H1 (cell line): ENCODE results near the gene MACROD2. TPM values are rescaled to one million over a fixed set of nuclear protein-coding genes. Genes with fewer than 3 reads are reported as not detected.
A peak's percentile ranks its signal among the peaks of the same experiment; 100 is the strongest.

Source experiments
- CTCF ChIA-PET: fragments of 300-600 bp; sonication (Branson Sonifier 250); formaldehyde crosslinking; loops from one replicate; lab custom pipeline; 2021; ENCODE audit not compliant: partially characterized antibody; lab: Charles Lee
- POLR2A ChIA-PET: fragments of 300-600 bp; sonication (Branson Sonifier 250); formaldehyde crosslinking; loops from one replicate; lab custom pipeline; 2021; ENCODE audit warnings: inconsistent platforms; ENCODE audit not compliant: partially characterized antibody; lab: Charles Lee
- DNase-seq, 2 experiments: peaks; one replicate each; pipeline versions ENCODE4 v3.0.0 to v3.0.0-alpha.2; 2010 to 2022; ENCODE audit warnings: low spot score in 2 of 2, low read depth in 1 of 2, mixed read lengths in 1 of 2
- FAIRE-seq: peaks from 2 replicates; lab custom pipeline; 2011; peaks lifted over from hg19 to GRCh38; lab: Jason Lieb, UNC
- H2AFZ ChIP-seq: 2 replicates; pipeline ENCODE4 v1.8.1; 2012; ENCODE audit warnings: low read length, inconsistent platforms
- H2AK5ac ChIP-seq: 2 replicates; pipeline ENCODE4 v1.6.1; 2013; ENCODE audit warnings: low read depth, low read length
- H2BK120ac ChIP-seq: replicated peaks from 2 replicates; pipeline ENCODE3; 2013; ENCODE audit warnings: low read depth, low read length, inconsistent platforms
- H2BK12ac ChIP-seq: 2 replicates; pipeline ENCODE4 v1.6.1; 2013; ENCODE audit warnings: low read depth, low read length
- H2BK15ac ChIP-seq: 2 replicates; pipeline ENCODE4 v1.6.1; 2013; ENCODE audit warnings: low read length
- H2BK20ac ChIP-seq: 2 replicates; pipeline ENCODE4 v1.6.1; 2013; ENCODE audit warnings: low read length
- H2BK5ac ChIP-seq: 2 replicates; pipeline ENCODE4 v1.6.1; 2013; ENCODE audit warnings: low read depth, low read length
- H3K14ac ChIP-seq: 2 replicates; pipeline ENCODE4 v1.6.1; 2013; ENCODE audit warnings: inconsistent platforms; ENCODE audit not compliant: insufficient read length
- H3K18ac ChIP-seq: 2 replicates; pipeline ENCODE4 v1.6.1; 2013; ENCODE audit warnings: low read length; ENCODE audit errors: extremely low read depth
- H3K23ac ChIP-seq: 2 replicates; pipeline ENCODE4 v1.6.1; 2013; ENCODE audit warnings: inconsistent platforms; ENCODE audit not compliant: insufficient read length
- H3K23me2 ChIP-seq: 2 replicates; pipeline ENCODE4 v1.6.1; 2013; ENCODE audit warnings: low read depth, low read length
- H3K27ac ChIP-seq: 2 replicates; pipeline ENCODE4 v1.6.1; 2011; ENCODE audit warnings: low read depth, low read length, inconsistent platforms
- H3K27me3 ChIP-seq, 4 experiments: replicated peaks in 1 of 4; 1 replicate in 1 of 4; 2 replicates in 3 of 4; pipeline versions ENCODE4 v1.6.1 to v1.8.1; 2011 to 2013; ENCODE audit warnings: low read length in 3 of 4, mild to moderate bottlenecking in 3 of 4, inconsistent platforms in 2 of 4, mixed read lengths in 2 of 4, moderate library complexity in 1 of 4; ENCODE audit not compliant: control insufficient read depth in 3 of 4, insufficient read depth in 3 of 4; ENCODE audit errors: extremely low read depth in 1 of 4
- H3K36me3 ChIP-seq, 4 experiments: 2 replicates each; pipeline versions ENCODE4 v1.6.1 to v1.8.1; 2011 to 2013; ENCODE audit warnings: mild to moderate bottlenecking in 4 of 4, low read length in 3 of 4, moderate library complexity in 2 of 4, control low read depth in 1 of 4, inconsistent platforms in 1 of 4; ENCODE audit not compliant: insufficient read depth in 4 of 4, control insufficient read depth in 2 of 4
- H3K4ac ChIP-seq: replicated peaks from 2 replicates; pipeline ENCODE3; 2013; ENCODE audit warnings: low read length, low read depth, mixed read lengths, inconsistent platforms; ENCODE audit not compliant: insufficient read length
- H3K4me1 ChIP-seq, 4 experiments: replicated peaks in 1 of 4; 1 replicate in 1 of 4; 2 replicates in 3 of 4; pipeline versions ENCODE4 v1.6.1 to v1.8.1; 2011 to 2013; ENCODE audit warnings: low read length in 3 of 4, inconsistent platforms in 2 of 4, mixed read lengths in 1 of 4; ENCODE audit not compliant: insufficient read depth in 4 of 4, control insufficient read depth in 3 of 4
- H3K4me2 ChIP-seq, 2 experiments: 2 replicates each; pipeline versions ENCODE4 v1.6.1 to v1.8.1; 2011 to 2013; ENCODE audit warnings: low read depth in 2 of 2, low read length in 2 of 2, control low read depth in 1 of 2, inconsistent platforms in 1 of 2, mild to moderate bottlenecking in 1 of 2; ENCODE audit not compliant: insufficient read depth in 1 of 2
- H3K4me3 ChIP-seq, 4 experiments: fragments of 200-600, 300-600 bp in 1 of 4; sonication (generic), shearing (Covaris generic), sonication (Bioruptor Twin) in 1 of 4; 2 replicates each; pipeline versions ENCODE4 v1.5.1 to v1.8.1; 2011 to 2016; ENCODE audit warnings: low read length in 4 of 4, low read depth in 3 of 4, control low read depth in 2 of 4, inconsistent platforms in 2 of 4, mild to moderate bottlenecking in 2 of 4, mixed read lengths in 1 of 4, moderate library complexity in 1 of 4; ENCODE audit not compliant: insufficient read depth in 2 of 4; ENCODE audit errors: extremely low read depth in 1 of 4
- H3K56ac ChIP-seq: replicated peaks from 2 replicates; pipeline ENCODE3; 2013; ENCODE audit warnings: low read depth, mild to moderate bottlenecking, mixed read lengths, low read length, inconsistent platforms; ENCODE audit not compliant: insufficient read length
- H3K79me1 ChIP-seq: 2 replicates; pipeline ENCODE4 v1.6.1; 2013; ENCODE audit warnings: low read depth, low read length, control low read depth
- H3K79me2 ChIP-seq, 2 experiments: 2 replicates each; pipeline versions ENCODE4 v1.6.1 to v1.8.1; 2012 to 2013; ENCODE audit warnings: low read length in 2 of 2, mild to moderate bottlenecking in 2 of 2, inconsistent platforms in 1 of 2; ENCODE audit not compliant: insufficient read depth in 2 of 2, control insufficient read depth in 1 of 2
- H3K9ac ChIP-seq, 4 experiments: replicated peaks in 1 of 4; 1 replicate in 1 of 4; 2 replicates in 3 of 4; pipeline versions ENCODE4 v1.6.1 to v1.8.1; 2011 to 2013; ENCODE audit warnings: low read depth in 3 of 4, low read length in 3 of 4, control low read depth in 2 of 4, mild to moderate bottlenecking in 2 of 4, moderate library complexity in 2 of 4, inconsistent platforms in 1 of 4; ENCODE audit errors: extremely low read depth in 1 of 4
- H3K9me3 ChIP-seq, 2 experiments: 2 replicates each; pipeline versions ENCODE4 v1.6.1 to v1.8.1; 2012 to 2013; ENCODE audit warnings: mild to moderate bottlenecking in 2 of 2, moderate library complexity in 2 of 2, control low read depth in 1 of 2, inconsistent platforms in 1 of 2, low read depth in 1 of 2, low read length in 1 of 2, mixed read lengths in 1 of 2; ENCODE audit not compliant: insufficient read depth in 2 of 2
- H4K20me1 ChIP-seq, 2 experiments: replicated peaks in 1 of 2; 2 replicates each; pipeline versions ENCODE3 to v1.8.1; 2011 to 2013; ENCODE audit warnings: inconsistent platforms in 2 of 2, low read length in 2 of 2, mild to moderate bottlenecking in 1 of 2; ENCODE audit not compliant: insufficient read depth in 2 of 2, control insufficient read depth in 1 of 2
- H4K5ac ChIP-seq: 2 replicates; pipeline ENCODE4 v1.6.1; 2013; ENCODE audit warnings: low read length, low read depth, mixed read lengths, inconsistent platforms; ENCODE audit not compliant: insufficient read length
- H4K8ac ChIP-seq: 2 replicates; pipeline ENCODE4 v1.8.0; 2013; ENCODE audit warnings: mild to moderate bottlenecking, moderate library complexity, low read length, inconsistent platforms; ENCODE audit not compliant: insufficient read depth; ENCODE audit errors: extremely low read depth
- H4K91ac ChIP-seq: replicated peaks from 2 replicates; pipeline ENCODE3; 2013; ENCODE audit warnings: low read length, mixed read lengths, inconsistent platforms; ENCODE audit not compliant: insufficient read length
- BRCA1 ChIP-seq: IDR thresholded peaks from 2 replicates; pipeline ENCODE4 v1.6.1; 2012; ENCODE audit warnings: low read depth, low read length, improper control_type of control experiment
- CBX8 ChIP-seq: fragments of 300-800, 300-1000 bp; sonication (generic); IDR thresholded peaks from 2 replicates; pipeline ENCODE4 v1.7.1; 2016; ENCODE audit warnings: low read depth, low read length, borderline replicate concordance
- JUND ChIP-seq: IDR thresholded peaks from 2 replicates; pipeline ENCODE4 v1.6.1; 2011; ENCODE audit warnings: mild to moderate bottlenecking, improper control_type of control experiment, low read length
- KDM1A ChIP-seq: fragments of 200-600, 300-600 bp; sonication (generic); IDR thresholded peaks from 2 replicates; pipeline ENCODE4 v1.7.1; 2016; ENCODE audit warnings: mild to moderate bottlenecking, low read length, borderline replicate concordance
- MAFK ChIP-seq: IDR thresholded peaks from 2 replicates; pipeline ENCODE4 v1.6.1; 2012; ENCODE audit warnings: low read depth, mild to moderate bottlenecking, improper control_type of control experiment, low read length
- POLR2A ChIP-seq, 2 experiments: IDR thresholded peaks; 1 replicate in 1 of 2; 2 replicates in 1 of 2; pipeline ENCODE4 v1.6.1; 2011; ENCODE audit warnings: low read depth in 2 of 2, low read length in 2 of 2, mild to moderate bottlenecking in 2 of 2; ENCODE audit errors: control extremely low read depth in 1 of 2
- RAD21 ChIP-seq, 2 experiments: IDR thresholded peaks in 1 of 2; conservative IDR thresholded peaks in 1 of 2; 2 replicates each; pipeline ENCODE4 v1.6.1; 2011; ENCODE audit warnings: low read depth in 2 of 2, low read length in 2 of 2, improper control_type of control experiment in 1 of 2, inconsistent platforms in 1 of 2, mild to moderate bottlenecking in 1 of 2, moderate library complexity in 1 of 2
- TAF1 ChIP-seq: IDR thresholded peaks from 2 replicates; pipeline ENCODE4 v1.6.1; 2011; ENCODE audit warnings: mild to moderate bottlenecking, low read depth, low read length
- TCF12 ChIP-seq: IDR thresholded peaks from 2 replicates; pipeline ENCODE4 v1.6.1; 2011; ENCODE audit warnings: low read depth, mild to moderate bottlenecking, low read length
- WGBS, 2 experiments: shearing (Covaris generic) in 1 of 2; methylation state at CpG; one replicate each; pipeline versions ENCODE4 v1.1.6 to v1.1.7; 2013 to 2015; ENCODE audit warnings: low lambda C conversion rate in 2 of 2, mixed read lengths in 2 of 2, inconsistent platforms in 1 of 2, low coverage in 1 of 2, missing lambda C conversion rate in 1 of 2; ENCODE audit not compliant: insufficient replicate concordance in 2 of 2, insufficient coverage in 1 of 2, insufficient read length in 1 of 2; ENCODE audit errors: extremely low coverage in 1 of 2, missing lambda C conversion rate in 1 of 2; 5-methylcytosine and 5-hydroxymethylcytosine counted together
- polyA plus RNA-seq, 7 experiments: library from polyadenylated mRNA; depleted of rRNA in 3 of 7; stranded (reverse) in 5 of 7; unstranded in 2 of 7; fragments of >200 nt in 5 of 7; fragments of 200-250 nt in 2 of 7; gene quantifications; 1 replicate in 5 of 7; 2 replicates in 1 of 7; 4 replicates in 1 of 7; pipeline versions ENCODE4 v1.2.1 to v1.2.3, GENCODE V29; 2011 to 2013; ENCODE audit warnings: missing spikeins in 2 of 7, mixed read lengths in 2 of 7
- total RNA-seq: library from RNA; stranded (reverse); fragmentation: NEBNext Ultra II Directional; extraction: Animal tissue kit (Norgen Biotek cat#: 25700); gene quantifications from 2 replicates; pipeline ENCODE4 v1.2.1, GENCODE V29; 2021
- TF ChIP-seq, protein P1 (sequence below): IDR thresholded peaks from 2 replicates; pipeline ENCODE4 v1.6.1; 2012; ENCODE audit warnings: inconsistent platforms
- TF ChIP-seq, protein P2 (sequence below), 3 experiments: IDR thresholded peaks; 1 replicate in 2 of 3; 2 replicates in 1 of 3; pipeline versions ENCODE4 v1.5.1 to v1.6.1; 2011; ENCODE audit warnings: low read length in 3 of 3, mild to moderate bottlenecking in 3 of 3, inconsistent platforms in 2 of 3, low read depth in 1 of 3, moderate library complexity in 1 of 3; ENCODE audit not compliant: insufficient read depth in 1 of 3; ENCODE audit errors: control extremely low read depth in 1 of 3

The MACROD2 gene
- total and polyA plus RNA-seq, 2 of the 8 experiments (the other 6 are each of a cell fraction or from before 2014, with no cell fraction given), result 0.70 to 3.9 TPM

DNA sequence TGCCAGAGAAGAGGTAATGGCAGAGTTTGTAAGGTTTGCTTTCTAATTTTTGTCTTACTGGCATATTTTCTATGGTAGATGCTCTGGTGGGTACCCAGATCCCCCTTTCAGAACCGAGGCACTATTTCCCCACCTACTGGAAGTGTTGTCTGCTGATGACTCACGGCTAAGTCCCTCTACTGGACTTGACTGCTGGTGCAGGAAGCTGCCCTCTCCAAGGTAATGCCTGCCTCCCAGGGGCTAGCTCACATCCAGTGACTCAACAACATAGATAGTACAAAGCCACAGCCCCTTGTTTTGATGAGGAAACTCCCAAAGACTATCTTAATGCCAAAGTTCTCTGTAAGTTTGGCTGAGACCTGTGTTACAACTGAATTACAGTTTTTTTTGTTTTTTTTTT is 627.5 kb downstream of the MACROD2 start:
- no peaks in the 10 kb centered on the region for H4K20me1 ChIP-seq
- no peaks in the 10 kb centered on the region for H3K27me3 ChIP-seq
- no peak overlapping the region for H2AK5ac ChIP-seq
- no peak overlapping the region for H3K27ac ChIP-seq
- H3K23ac ChIP-seq, result no peak overlapping the region
- no peaks in the 10 kb centered on the region for H3K79me1 ChIP-seq
- no peak overlapping the region for H2AFZ ChIP-seq
- CTCF ChIA-PET, result interaction anchor here (0.8 to 2.4 kb wide), 6 partner anchors 103 to 429 kb away, joined by 3 to 10 read pairs (median 4); partner anchors contain the start of gene FLRT3
- H3K4me2 ChIP-seq, result no peak overlapping the region
- H4K91ac ChIP-seq, result no peak overlapping the region
- H2BK12ac ChIP-seq, result no peak overlapping the region
- 71% methylated on average over 2 of the region's 2 CpGs; no CpG with 5 or more reads in 1 of the 2 experiments for WGBS, 2 experiments
- no peak overlapping the region for H3K56ac ChIP-seq
- DNase-seq, result peak in 1 of 2 experiments; percentile 21
- no peak overlapping the region for H2BK20ac ChIP-seq
- TF ChIP-seq BRCA1 (no peak), POLR2A (IDR thresholded peaks at IDR 0.05; ENCODE audit: control extremely low read depth in 1 of 2, low read depth in 2 of 2, low read length in 2 of 2) (no peak), KDM1A (no peak), TCF12 (no peak), TAF1 (no peak), CBX8 (no peak), JUND (peak; percentile 75), MAFK (no peak), RAD21 (IDR thresholded peaks at IDR 0.05 in 1 of 2, conservative IDR thresholded peaks at IDR 0.05 in 1 of 2; ENCODE audit: low read depth in 2 of 2, low read length in 2 of 2) (peak; percentile 50 to 65)
- TF ChIP-seq, protein P1, sequence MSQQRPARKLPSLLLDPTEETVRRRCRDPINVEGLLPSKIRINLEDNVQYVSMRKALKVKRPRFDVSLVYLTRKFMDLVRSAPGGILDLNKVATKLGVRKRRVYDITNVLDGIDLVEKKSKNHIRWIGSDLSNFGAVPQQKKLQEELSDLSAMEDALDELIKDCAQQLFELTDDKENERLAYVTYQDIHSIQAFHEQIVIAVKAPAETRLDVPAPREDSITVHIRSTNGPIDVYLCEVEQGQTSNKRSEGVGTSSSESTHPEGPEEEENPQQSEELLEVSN, result no peak
- TF ChIP-seq, protein P2, sequence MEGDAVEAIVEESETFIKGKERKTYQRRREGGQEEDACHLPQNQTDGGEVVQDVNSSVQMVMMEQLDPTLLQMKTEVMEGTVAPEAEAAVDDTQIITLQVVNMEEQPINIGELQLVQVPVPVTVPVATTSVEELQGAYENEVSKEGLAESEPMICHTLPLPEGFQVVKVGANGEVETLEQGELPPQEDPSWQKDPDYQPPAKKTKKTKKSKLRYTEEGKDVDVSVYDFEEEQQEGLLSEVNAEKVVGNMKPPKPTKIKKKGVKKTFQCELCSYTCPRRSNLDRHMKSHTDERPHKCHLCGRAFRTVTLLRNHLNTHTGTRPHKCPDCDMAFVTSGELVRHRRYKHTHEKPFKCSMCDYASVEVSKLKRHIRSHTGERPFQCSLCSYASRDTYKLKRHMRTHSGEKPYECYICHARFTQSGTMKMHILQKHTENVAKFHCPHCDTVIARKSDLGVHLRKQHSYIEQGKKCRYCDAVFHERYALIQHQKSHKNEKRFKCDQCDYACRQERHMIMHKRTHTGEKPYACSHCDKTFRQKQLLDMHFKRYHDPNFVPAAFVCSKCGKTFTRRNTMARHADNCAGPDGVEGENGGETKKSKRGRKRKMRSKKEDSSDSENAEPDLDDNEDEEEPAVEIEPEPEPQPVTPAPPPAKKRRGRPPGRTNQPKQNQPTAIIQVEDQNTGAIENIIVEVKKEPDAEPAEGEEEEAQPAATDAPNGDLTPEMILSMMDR (IDR thresholded peaks at IDR 0.05; ENCODE audit: control extremely low read depth in 1 of 3, insufficient read depth in 1 of 3, low read depth in 1 of 3, low read length in 3 of 3), result peak; percentile 52 to 70 (median 68)
- H3K4me3 ChIP-seq, result no peak overlapping the region
- H3K79me2 ChIP-seq, result no peaks in the 10 kb centered on the region
- POLR2A ChIA-PET, result no interaction called here
- H3K9me3 ChIP-seq, result no peaks in the 10 kb centered on the region
- H2BK120ac ChIP-seq, result no peak overlapping the region
- no peak overlapping the region for H3K4ac ChIP-seq
- FAIRE-seq, result no peak
- H3K4me1 ChIP-seq, result peaks cover 0 to 6% (median 1%) of the 10 kb centered on the region in 4 experiments; a peak in 1 of 7 replicates
- no peak overlapping the region for H2BK5ac ChIP-seq
- no peak overlapping the region for H3K14ac ChIP-seq
- no peak overlapping the region for H3K18ac ChIP-seq
- H3K23me2 ChIP-seq, result no peaks in the 10 kb centered on the region; the same call in 1 of the 2 replicates
- H3K36me3 ChIP-seq, result no peaks in the 10 kb centered on the region
- H4K5ac ChIP-seq, result no peak overlapping the region
- no peak overlapping the region for H2BK15ac ChIP-seq
- H4K8ac ChIP-seq, result no peak overlapping the region
- no peak overlapping the region for H3K9ac ChIP-seq
